WTC11 (cell line): Measurements from ENCODE around the gene EREG. TPM values are rescaled to one million over a fixed set of nuclear protein-coding genes. Genes with fewer than 3 reads are reported as not detected.

ENCODE experiments used
- ATAC-seq: fragments of 200-7000 bp; cut with Tn5 transposase; 2 replicates; pipeline ENCODE4 v1.10.0; 2021; ENCODE audit warnings: mild to moderate bottlenecking, moderate library complexity
- CTCF ChIA-PET: fragments of 300-600 bp; sonication (Branson Sonifier 250); formaldehyde crosslinking; loops from one replicate; lab custom pipeline; 2021; ENCODE audit warnings: antibody characterized with exemption; lab: Charles Lee
- POLR2A ChIA-PET: fragments of 350-600 bp; sonication (Branson Sonifier 250); formaldehyde crosslinking; loops from one replicate; lab custom pipeline; 2021; ENCODE audit warnings: antibody characterized with exemption; lab: Charles Lee
- DNase-seq: peaks from one replicate; pipeline ENCODE4 v3.0.0; 2021; ENCODE audit warnings: low spot score
- H3K27ac Mint-ChIP-seq: 2 replicates; pipeline ENCODE4 v1.8.0; 2021; ENCODE audit warnings: mixed read lengths
- H3K27me3 Mint-ChIP-seq: 2 replicates; pipeline ENCODE4 v1.8.0; 2021; ENCODE audit warnings: low read depth, mild to moderate bottlenecking, moderate library complexity, mixed read lengths
- H3K36me3 Mint-ChIP-seq: 2 replicates; pipeline ENCODE4 v1.8.0; 2021; ENCODE audit warnings: mixed read lengths
- H3K4me1 Mint-ChIP-seq: 2 replicates; pipeline ENCODE4 v1.8.0; 2022; ENCODE audit warnings: mixed read lengths
- H3K4me3 Mint-ChIP-seq: 2 replicates; pipeline ENCODE4 v1.8.0; 2021; ENCODE audit warnings: mild to moderate bottlenecking, moderate library complexity, mixed read lengths
- H3K9me3 Mint-ChIP-seq: 2 replicates; pipeline ENCODE4 v1.8.0; 2021; ENCODE audit warnings: mixed read lengths
- CBFB ChIP-seq: sonication (generic); formaldehyde crosslinking; IDR thresholded peaks from 2 replicates; pipeline ENCODE4 v1.8.1; 2022; ENCODE audit warnings: mild to moderate bottlenecking, low read depth, missing genetic modification reagents
- ESRRA ChIP-seq: sonication (generic); formaldehyde crosslinking; IDR thresholded peaks from 2 replicates; pipeline ENCODE4 v1.8.1; 2022; ENCODE audit warnings: mild to moderate bottlenecking, missing genetic modification reagents, borderline replicate concordance
- FOXJ3 ChIP-seq: sonication (generic); formaldehyde crosslinking; IDR thresholded peaks from 2 replicates; pipeline ENCODE4 v1.9.0; 2021; ENCODE audit warnings: missing genetic modification reagents, mild to moderate bottlenecking, borderline replicate concordance
- FOXK1 ChIP-seq: sonication (generic); formaldehyde crosslinking; IDR thresholded peaks from 2 replicates; pipeline ENCODE4 v1.8.0; 2022; ENCODE audit warnings: mild to moderate bottlenecking, moderate library complexity, missing genetic modification reagents
- FOXP1 ChIP-seq: sonication (generic); formaldehyde crosslinking; IDR thresholded peaks from 2 replicates; pipeline ENCODE4 v1.8.0; 2022; ENCODE audit warnings: missing genetic modification reagents, mild to moderate bottlenecking, moderate library complexity, borderline replicate concordance
- GTF2I ChIP-seq: fragments of 250-450 bp; sonication (Bioruptor Pico); conservative IDR thresholded peaks from 2 replicates; pipeline ENCODE4 v1.4.0; 2021; ENCODE audit warnings: mild to moderate bottlenecking
- JAZF1 ChIP-seq: fragments of 250-450 bp; sonication (Bioruptor Pico); IDR thresholded peaks from 2 replicates; pipeline ENCODE4 v1.9.0; 2021; ENCODE audit warnings: moderate library complexity, mild to moderate bottlenecking, inconsistent platforms
- NFYB ChIP-seq: sonication (generic); formaldehyde crosslinking; conservative IDR thresholded peaks from 2 replicates; pipeline ENCODE4 v1.8.0; 2022; ENCODE audit warnings: low read depth, missing genetic modification reagents
- NR2C2 ChIP-seq: sonication (generic); formaldehyde crosslinking; IDR thresholded peaks from 2 replicates; pipeline ENCODE4 v1.8.0; 2022; ENCODE audit warnings: mild to moderate bottlenecking, missing genetic modification reagents
- RELA ChIP-seq: sonication (generic); formaldehyde crosslinking; IDR thresholded peaks from 2 replicates; pipeline ENCODE4 v1.8.1; 2022; ENCODE audit warnings: missing genetic modification reagents, mild to moderate bottlenecking, borderline replicate concordance
- RORB ChIP-seq: fragments of 250-450 bp; sonication (Bioruptor Pico); IDR thresholded peaks from 2 replicates; pipeline ENCODE4 v1.9.0; 2021; ENCODE audit warnings: mild to moderate bottlenecking
- TEAD1 ChIP-seq: sonication (generic); formaldehyde crosslinking; IDR thresholded peaks from 2 replicates; pipeline ENCODE4 v1.8.0; 2022; ENCODE audit warnings: mild to moderate bottlenecking, missing genetic modification reagents
- ZNF138 ChIP-seq: sonication (generic); formaldehyde crosslinking; conservative IDR thresholded peaks from 2 replicates; pipeline ENCODE4 v1.8.1; 2022; ENCODE audit warnings: mild to moderate bottlenecking, moderate library complexity, missing genetic modification reagents
- ZNF263 ChIP-seq: sonication (generic); formaldehyde crosslinking; IDR thresholded peaks from 2 replicates; pipeline ENCODE4 v1.8.1; 2022; ENCODE audit warnings: low read depth, mild to moderate bottlenecking, moderate library complexity, missing genetic modification reagents
- ZNF416 ChIP-seq: fragments of 250-450 bp; sonication (Bioruptor Pico); IDR thresholded peaks from 2 replicates; pipeline ENCODE4 v1.9.0; 2021; ENCODE audit warnings: mild to moderate bottlenecking, inconsistent platforms
- total RNA-seq: library from RNA; stranded (reverse); gene quantifications from 3 replicates; pipeline ENCODE4 v1.2.3, GENCODE V29; 2021
- TF ChIP-seq, protein P1 (sequence below): sonication (generic); formaldehyde crosslinking; conservative IDR thresholded peaks from 2 replicates; pipeline ENCODE4 v1.8.1; 2023; ENCODE audit warnings: mild to moderate bottlenecking, low read depth, missing genetic modification reagents, moderate library complexity
- TF ChIP-seq, protein P2 (sequence below): fragments of 250-450 bp; sonication (Bioruptor Pico); IDR thresholded peaks from 2 replicates; pipeline ENCODE4 v2.1.2; 2022; ENCODE audit warnings: mild to moderate bottlenecking, moderate library complexity
- TF ChIP-seq, protein P3 (sequence below): sonication (generic); formaldehyde crosslinking; IDR thresholded peaks from 2 replicates; pipeline ENCODE4 v1.8.1; 2023; ENCODE audit warnings: mild to moderate bottlenecking, missing genetic modification reagents
- TF ChIP-seq, protein P4 (sequence below): sonication (generic); formaldehyde crosslinking; IDR thresholded peaks from 2 replicates; pipeline ENCODE4 v1.8.0; 2022; ENCODE audit warnings: mild to moderate bottlenecking, missing genetic modification reagents
- TF ChIP-seq, protein P5 (sequence below): sonication (generic); formaldehyde crosslinking; IDR thresholded peaks from 2 replicates; pipeline ENCODE4 v1.8.0; 2023; ENCODE audit warnings: missing genetic modification reagents, mild to moderate bottlenecking, borderline replicate concordance

The EREG gene
- total RNA-seq, 1 experiment from 2014 or later: 0.09 TPM

DNA sequence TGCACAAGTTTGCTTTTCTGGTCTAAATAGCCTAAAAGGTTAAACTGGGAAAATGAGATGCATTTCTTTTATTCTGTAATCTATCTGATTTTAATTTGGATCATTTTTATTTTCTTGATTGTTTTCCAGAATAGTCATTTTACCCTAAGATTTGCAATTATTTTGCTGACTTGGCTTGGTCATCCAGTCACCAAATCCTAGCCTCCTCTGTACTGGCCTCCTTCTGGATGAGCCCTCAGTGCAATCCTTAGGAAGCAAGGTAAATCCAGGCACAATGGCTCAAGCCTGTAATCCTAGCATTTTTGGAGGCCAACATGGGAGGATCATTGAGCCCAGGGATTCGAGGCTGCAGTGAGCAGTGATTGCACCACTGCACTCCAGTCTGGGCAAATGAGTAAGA, 9.2 kb downstream of the EREG start:
- ChIA-PET POLR2A (no interaction called here), CTCF (no interaction called here)
- no peaks in the 10 kb centered on the region for H3K9me3 Mint-ChIP-seq
- DNase-seq (no peak), ATAC-seq (no peak)
- H3K36me3 Mint-ChIP-seq: no peaks in the 10 kb centered on the region
- H3K27ac Mint-ChIP-seq: no peak overlapping the region
- TF ChIP-seq JAZF1 (CRISPR knock-in tag) (no peak), FOXK1 (no peak)
- TF ChIP-seq, protein P1, sequence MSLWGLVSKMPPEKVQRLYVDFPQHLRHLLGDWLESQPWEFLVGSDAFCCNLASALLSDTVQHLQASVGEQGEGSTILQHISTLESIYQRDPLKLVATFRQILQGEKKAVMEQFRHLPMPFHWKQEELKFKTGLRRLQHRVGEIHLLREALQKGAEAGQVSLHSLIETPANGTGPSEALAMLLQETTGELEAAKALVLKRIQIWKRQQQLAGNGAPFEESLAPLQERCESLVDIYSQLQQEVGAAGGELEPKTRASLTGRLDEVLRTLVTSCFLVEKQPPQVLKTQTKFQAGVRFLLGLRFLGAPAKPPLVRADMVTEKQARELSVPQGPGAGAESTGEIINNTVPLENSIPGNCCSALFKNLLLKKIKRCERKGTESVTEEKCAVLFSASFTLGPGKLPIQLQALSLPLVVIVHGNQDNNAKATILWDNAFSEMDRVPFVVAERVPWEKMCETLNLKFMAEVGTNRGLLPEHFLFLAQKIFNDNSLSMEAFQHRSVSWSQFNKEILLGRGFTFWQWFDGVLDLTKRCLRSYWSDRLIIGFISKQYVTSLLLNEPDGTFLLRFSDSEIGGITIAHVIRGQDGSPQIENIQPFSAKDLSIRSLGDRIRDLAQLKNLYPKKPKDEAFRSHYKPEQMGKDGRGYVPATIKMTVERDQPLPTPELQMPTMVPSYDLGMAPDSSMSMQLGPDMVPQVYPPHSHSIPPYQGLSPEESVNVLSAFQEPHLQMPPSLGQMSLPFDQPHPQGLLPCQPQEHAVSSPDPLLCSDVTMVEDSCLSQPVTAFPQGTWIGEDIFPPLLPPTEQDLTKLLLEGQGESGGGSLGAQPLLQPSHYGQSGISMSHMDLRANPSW (CRISPR knock-in tag): no peak
- peaks cover 10% of the 10 kb centered on the region; the same call in 1 of the 2 replicates for H3K4me1 Mint-ChIP-seq
- no peaks in the 10 kb centered on the region for H3K27me3 Mint-ChIP-seq
- no peak overlapping the region for H3K4me3 Mint-ChIP-seq

DNA sequence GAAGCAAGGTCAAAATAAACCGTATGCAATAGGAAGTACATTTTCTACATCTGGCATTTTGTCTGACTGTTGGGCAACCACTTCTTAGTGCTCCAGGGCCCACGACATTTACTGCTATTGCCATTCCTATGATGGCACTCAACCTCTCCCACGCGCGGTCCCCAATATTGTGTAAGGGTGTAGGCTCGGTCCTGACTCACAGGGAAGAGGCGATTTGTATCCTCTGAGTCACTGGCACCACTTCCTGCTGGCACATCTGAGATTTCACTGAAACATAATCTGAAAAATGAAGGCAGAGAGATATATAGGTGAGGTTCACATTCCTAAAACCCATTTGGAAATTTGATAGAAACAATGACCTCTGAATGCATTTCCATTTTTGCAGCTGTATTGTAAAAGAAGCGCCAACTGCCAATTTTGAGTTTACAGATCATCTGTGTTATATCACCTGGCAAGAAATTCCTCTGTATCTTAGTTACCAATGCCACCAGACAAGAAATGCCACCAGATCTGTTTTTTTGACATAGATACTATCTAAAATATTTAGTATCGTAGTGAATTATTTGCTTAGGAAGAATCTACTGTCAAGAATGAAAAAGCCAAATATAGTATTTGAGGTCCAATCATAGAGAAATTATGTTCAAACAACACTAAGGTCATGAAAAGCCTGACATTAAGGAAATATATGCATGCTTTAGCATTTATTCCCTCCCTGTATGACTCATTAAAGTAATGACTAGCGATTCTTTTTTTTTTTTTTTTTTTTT, 9.8 kb downstream of the EREG start:
- POLR2A ChIA-PET: no interaction called here
- CTCF ChIA-PET: interaction anchor here (1.8 to 3.8 kb wide), 2 partner anchors 248 to 296 kb away, joined by 6 to 30 read pairs; no protein-coding TSS in a partner anchor
- DNase-seq (no peak), ATAC-seq (no peak)
- H3K4me3 Mint-ChIP-seq: no peak overlapping the region
- H3K27me3 Mint-ChIP-seq: no peaks in the 10 kb centered on the region
- no peaks in the 10 kb centered on the region for H3K36me3 Mint-ChIP-seq
- peaks cover 10% of the 10 kb centered on the region; the same call in 1 of the 2 replicates for H3K4me1 Mint-ChIP-seq
- no peak for TF ChIP-seq ZNF416
- TF ChIP-seq, protein P2, sequence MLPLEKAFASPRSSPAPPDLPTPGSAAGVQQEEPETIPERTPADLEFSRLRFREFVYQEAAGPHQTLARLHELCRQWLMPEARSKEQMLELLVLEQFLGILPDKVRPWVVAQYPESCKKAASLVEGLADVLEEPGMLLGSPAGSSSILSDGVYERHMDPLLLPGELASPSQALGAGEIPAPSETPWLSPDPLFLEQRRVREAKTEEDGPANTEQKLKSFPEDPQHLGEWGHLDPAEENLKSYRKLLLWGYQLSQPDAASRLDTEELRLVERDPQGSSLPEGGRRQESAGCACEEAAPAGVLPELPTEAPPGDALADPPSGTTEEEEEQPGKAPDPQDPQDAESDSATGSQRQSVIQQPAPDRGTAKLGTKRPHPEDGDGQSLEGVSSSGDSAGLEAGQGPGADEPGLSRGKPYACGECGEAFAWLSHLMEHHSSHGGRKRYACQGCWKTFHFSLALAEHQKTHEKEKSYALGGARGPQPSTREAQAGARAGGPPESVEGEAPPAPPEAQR (CRISPR knock-in tag): no peak
- no peak for TF ChIP-seq ZNF263 (CRISPR knock-in tag)
- TF ChIP-seq ZNF138 (CRISPR knock-in tag): no peak
- TF ChIP-seq GTF2I (CRISPR knock-in tag): no peak
- TF ChIP-seq TEAD1 (CRISPR knock-in tag): no peak
- TF ChIP-seq, protein P3, sequence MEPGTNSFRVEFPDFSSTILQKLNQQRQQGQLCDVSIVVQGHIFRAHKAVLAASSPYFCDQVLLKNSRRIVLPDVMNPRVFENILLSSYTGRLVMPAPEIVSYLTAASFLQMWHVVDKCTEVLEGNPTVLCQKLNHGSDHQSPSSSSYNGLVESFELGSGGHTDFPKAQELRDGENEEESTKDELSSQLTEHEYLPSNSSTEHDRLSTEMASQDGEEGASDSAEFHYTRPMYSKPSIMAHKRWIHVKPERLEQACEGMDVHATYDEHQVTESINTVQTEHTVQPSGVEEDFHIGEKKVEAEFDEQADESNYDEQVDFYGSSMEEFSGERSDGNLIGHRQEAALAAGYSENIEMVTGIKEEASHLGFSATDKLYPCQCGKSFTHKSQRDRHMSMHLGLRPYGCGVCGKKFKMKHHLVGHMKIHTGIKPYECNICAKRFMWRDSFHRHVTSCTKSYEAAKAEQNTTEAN (CRISPR knock-in tag): no peak
- TF ChIP-seq, protein P1 (CRISPR knock-in tag): no peak
- no peak for TF ChIP-seq RELA (CRISPR knock-in tag)
- TF ChIP-seq CBFB (CRISPR knock-in tag): no peak
- TF ChIP-seq, protein P4, sequence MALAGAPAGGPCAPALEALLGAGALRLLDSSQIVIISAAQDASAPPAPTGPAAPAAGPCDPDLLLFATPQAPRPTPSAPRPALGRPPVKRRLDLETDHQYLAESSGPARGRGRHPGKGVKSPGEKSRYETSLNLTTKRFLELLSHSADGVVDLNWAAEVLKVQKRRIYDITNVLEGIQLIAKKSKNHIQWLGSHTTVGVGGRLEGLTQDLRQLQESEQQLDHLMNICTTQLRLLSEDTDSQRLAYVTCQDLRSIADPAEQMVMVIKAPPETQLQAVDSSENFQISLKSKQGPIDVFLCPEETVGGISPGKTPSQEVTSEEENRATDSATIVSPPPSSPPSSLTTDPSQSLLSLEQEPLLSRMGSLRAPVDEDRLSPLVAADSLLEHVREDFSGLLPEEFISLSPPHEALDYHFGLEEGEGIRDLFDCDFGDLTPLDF (CRISPR knock-in tag): no peak
- no peak for TF ChIP-seq ESRRA (CRISPR knock-in tag)
- TF ChIP-seq NR2C2: no peak
- no peak for TF ChIP-seq FOXJ3 (CRISPR knock-in tag)
- no peak for TF ChIP-seq NFYB (CRISPR knock-in tag)
- TF ChIP-seq, protein P5, sequence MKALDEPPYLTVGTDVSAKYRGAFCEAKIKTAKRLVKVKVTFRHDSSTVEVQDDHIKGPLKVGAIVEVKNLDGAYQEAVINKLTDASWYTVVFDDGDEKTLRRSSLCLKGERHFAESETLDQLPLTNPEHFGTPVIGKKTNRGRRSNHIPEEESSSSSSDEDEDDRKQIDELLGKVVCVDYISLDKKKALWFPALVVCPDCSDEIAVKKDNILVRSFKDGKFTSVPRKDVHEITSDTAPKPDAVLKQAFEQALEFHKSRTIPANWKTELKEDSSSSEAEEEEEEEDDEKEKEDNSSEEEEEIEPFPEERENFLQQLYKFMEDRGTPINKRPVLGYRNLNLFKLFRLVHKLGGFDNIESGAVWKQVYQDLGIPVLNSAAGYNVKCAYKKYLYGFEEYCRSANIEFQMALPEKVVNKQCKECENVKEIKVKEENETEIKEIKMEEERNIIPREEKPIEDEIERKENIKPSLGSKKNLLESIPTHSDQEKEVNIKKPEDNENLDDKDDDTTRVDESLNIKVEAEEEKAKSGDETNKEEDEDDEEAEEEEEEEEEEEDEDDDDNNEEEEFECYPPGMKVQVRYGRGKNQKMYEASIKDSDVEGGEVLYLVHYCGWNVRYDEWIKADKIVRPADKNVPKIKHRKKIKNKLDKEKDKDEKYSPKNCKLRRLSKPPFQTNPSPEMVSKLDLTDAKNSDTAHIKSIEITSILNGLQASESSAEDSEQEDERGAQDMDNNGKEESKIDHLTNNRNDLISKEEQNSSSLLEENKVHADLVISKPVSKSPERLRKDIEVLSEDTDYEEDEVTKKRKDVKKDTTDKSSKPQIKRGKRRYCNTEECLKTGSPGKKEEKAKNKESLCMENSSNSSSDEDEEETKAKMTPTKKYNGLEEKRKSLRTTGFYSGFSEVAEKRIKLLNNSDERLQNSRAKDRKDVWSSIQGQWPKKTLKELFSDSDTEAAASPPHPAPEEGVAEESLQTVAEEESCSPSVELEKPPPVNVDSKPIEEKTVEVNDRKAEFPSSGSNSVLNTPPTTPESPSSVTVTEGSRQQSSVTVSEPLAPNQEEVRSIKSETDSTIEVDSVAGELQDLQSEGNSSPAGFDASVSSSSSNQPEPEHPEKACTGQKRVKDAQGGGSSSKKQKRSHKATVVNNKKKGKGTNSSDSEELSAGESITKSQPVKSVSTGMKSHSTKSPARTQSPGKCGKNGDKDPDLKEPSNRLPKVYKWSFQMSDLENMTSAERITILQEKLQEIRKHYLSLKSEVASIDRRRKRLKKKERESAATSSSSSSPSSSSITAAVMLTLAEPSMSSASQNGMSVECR: no peak
- no peak for TF ChIP-seq RORB (CRISPR knock-in tag)
- no peak for TF ChIP-seq FOXP1 (CRISPR knock-in tag)
- H3K9me3 Mint-ChIP-seq: no peaks in the 10 kb centered on the region
- no peak overlapping the region for H3K27ac Mint-ChIP-seq
